GM19395 (cell line): Measurements from ENCODE around the gene MTG2.
A peak's percentile ranks its signal among the peaks of the same experiment; 100 is the strongest.
"Not testable (repeated sequence)": the region's sequence is repeated elsewhere in the genome, so short reads cannot be mapped to it uniquely, and the experiment has no call there.

Experiments used
- ATAC-seq: cut with Tn5 transposase; IDR thresholded peaks from one replicate; pipeline ENCODE4 v1.9.1; 2021; ENCODE audit warnings: mild to moderate bottlenecking, moderate library complexity; ENCODE audit not compliant: unreplicated experiment

MTG2 gene

DNA sequence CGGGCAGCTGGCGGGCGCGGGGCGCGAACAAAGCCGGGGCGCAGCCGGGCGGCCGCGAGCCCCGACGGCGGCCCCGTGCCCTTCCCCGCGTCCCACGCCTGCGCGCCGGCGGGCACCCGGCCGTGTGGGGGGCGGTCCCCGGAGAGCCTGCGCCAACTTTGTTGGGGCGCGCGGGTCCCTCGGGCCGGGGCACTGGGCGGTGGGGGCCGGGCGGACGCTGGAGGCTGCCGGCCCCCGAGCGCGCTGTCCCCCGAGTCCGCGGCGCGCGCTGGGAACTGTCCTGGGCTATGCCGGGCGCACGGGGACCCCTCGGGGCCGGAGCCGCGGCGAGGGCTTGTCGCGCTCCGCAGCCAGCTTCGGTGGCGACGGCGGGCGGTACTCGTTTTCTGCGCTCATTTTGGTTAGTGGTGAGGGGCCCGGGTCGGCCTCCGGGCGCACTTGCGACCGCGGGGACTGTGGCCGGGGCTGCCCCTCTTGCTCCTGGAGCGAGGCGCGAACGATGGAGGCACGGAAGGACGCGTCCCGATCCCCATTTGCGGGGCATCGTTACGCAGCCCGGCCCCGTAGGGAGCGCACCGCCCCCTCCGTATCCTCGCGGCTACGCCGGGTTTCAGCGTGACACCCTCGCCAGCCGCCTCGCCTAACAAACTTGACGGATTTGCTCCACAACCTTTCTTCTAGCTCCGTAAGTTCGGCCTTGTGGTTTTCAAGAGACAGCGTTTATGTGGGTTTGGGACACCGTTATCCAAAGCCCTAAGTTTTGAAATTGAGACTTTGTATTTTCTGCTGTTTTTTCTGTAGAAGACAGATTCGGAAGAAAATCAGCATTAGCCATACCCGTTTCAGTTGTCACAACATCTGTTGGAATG lies 38.6 kb upstream of the MTG2 start:
- peak; percentile 37 for ATAC-seq

DNA sequence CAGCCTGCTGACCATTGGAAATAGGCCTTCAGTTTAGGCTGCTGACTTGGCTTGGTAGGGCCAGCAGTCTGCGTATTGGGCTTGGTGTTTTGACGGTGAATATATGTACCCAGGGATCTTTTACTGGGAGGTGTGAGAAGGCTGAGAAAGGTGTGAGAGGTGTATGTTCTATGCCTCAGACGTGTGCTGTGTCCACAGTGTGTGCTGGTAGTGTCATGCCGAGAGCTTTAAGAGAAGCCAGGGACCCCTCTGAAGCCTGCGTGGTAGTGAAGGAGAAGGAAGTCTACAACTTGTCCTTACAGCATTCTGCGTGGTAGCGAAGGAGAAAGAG lies 37.2 kb upstream of the MTG2 start:
- no peak for ATAC-seq

GRCh38 chr20:62146019-62146755 lies 36.6 kb upstream of the MTG2 start:
- ATAC-seq: no peak

- no peak for ATAC-seq
Measured at GRCh38 chr20:62147125-62147524, 35.7 kb upstream of the MTG2 start.

DNA sequence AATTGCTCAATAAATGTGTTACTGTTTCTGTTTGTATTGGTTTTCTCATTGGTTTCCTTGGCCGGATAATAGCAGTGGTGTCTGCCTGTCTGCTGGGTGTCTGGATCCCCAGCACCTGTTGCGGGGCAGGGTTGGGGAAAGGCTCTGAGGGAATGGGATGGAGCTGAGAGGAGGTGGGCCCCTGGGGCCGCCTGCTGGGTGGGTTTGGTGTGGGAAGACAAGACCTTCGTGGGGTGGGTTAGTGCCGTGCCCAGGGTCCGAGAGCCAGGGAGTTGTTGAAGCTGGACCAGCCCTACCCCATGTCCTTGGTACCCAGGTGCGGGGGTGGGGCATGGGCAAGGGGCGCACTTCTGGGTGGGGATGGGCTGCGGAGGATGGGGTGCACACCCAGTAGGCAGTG lies 35.3 kb upstream of the MTG2 start:
- ATAC-seq: no peak

DNA sequence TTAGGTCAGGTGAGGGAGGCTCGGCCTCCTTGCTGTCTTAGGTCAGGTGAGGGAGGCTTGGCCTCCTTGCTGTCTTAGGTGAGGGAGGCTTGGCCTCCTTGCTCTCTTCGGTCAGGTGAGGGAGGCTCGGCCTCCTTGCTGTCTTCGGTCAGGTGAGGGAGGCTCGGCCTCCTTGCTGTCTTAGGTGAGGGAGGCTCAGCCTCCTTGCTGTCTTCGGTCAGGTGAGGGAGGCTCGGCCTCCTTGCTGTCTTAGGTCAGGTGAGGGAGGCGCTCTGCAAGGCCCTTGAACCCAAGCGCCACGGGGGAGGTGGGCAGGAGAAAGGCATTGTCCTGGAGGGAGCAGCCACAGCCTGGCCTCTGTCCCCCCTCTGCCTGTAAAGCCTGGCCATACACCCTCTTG lies 34.4 kb upstream of the MTG2 start:
- ATAC-seq: not testable (repeated sequence)

DNA sequence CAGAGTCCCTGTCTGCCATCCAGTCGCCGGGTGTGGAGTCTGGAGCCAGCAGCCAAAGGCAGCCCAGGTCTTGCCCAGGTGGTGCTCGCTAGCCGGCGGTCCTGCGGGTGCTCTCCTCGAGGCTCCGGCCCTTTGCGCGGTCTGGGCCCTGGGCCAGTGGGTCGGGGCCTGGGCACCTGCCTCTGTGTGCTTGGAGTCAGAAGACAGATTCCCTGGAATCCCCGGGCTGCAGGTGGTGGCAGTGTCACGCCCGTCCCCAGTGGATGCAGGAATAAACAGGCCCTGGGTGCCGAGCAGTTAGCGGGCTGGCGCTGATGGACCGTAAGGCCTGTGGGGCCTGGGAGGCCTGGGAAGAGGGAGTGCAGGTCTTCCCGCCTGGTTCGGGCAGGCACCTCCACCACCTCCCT lies 33.9 kb upstream of the MTG2 start:
- no peak for ATAC-seq

DNA sequence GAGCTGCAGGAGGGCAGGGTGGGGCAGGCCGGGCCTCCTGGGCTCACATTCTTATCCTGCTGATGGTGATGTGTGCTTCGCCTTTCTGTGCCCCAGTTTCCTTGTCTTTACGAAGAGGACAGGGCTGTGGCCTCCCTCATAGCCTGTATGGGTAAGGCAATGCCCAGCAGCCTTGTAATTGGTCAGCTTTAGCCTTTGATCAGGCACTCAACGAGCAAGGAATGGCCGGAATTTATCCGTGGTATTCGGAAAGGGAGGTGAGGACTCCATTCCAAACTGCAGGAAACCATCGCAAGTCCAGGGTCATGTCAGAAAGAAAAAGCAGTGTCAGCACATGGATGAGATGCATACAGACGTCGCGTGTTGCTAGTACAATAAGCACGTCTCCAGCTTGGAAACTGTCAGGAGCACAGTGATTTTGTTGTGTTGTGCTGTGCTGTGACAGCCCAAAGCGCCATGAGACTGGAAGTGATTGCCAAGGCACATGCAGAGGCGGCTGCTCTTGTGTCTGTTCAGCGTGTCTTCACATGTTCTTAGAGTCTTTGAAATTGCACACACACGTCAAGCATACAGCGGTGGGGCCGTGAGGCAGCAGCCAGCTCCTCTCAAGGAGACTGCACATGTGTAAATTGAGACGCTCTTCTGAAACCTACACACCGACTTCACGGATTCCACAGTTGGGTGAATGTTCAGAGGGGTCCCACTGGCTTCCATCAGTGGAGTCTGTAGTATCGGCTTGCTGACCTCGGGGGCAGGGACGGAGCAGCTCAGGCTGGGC lies 33.1 kb upstream of the MTG2 start:
- no peak for ATAC-seq

- no peak for ATAC-seq
Measured at GRCh38 chr20:62150310-62150575, 32.6 kb upstream of the MTG2 start.

- ATAC-seq: no peak
Measured at GRCh38 chr20:62151225-62151624, 31.6 kb upstream of the MTG2 start.

- ATAC-seq: no peak
Measured at GRCh38 chr20:62151835-62152364, 30.9 kb upstream of the MTG2 start.

DNA sequence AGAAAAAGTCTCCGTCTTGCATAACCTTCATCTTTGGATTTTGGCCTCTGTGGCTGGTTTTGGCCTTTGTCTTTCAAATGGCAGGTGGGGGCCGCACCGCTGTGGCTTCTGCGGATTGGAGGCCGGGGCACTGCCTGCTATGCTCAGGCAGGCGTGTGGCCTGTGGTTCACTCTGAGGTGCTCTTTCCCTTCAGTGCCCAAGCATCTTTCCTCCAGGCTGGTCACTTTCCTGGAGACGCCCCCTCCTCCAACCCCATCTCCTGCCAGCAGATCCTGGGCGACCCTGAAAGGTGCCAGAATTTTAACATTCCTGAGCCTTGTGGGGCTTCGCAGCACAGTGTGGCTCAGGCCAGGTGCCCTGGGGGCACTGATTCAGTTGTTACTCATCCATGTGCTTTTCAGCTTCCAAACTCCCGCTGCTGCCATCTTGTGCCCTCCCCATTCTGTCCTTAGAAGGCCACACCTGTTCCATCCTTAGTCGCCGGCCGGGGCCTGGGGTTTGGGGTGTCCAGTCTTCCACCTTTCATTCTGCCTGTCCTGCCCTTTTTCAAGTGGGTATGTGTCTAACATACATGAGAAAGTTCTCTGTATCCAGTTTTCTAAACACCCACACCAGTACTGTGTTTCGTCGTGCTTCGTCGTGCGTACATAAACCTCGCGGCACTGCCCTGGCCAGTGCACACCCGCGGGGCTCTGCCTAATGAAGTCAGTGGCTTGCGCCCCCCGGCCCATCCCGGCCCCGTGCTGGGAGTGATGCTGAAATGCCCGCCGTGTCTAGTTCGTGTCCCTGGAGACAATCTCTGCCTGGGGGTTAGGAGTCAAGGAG lies 27.2 kb upstream of the MTG2 start:
- no peak for ATAC-seq

DNA sequence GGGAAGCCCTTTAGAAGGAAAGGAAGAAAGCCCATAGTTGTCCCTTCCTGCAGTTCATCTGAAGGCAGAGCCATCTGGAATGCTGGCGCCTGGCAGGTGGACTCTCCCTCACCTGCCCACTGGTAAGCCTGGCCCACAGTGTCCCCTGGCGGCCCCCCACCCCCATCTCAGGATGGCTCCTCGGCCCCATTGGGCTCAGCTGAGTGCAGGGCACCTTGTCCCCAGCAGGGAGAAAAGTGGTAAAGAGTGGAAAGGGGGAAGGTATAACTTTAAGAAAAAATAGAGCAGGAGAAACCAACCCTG lies 26.6 kb upstream of the MTG2 start:
- ATAC-seq: no peak

DNA sequence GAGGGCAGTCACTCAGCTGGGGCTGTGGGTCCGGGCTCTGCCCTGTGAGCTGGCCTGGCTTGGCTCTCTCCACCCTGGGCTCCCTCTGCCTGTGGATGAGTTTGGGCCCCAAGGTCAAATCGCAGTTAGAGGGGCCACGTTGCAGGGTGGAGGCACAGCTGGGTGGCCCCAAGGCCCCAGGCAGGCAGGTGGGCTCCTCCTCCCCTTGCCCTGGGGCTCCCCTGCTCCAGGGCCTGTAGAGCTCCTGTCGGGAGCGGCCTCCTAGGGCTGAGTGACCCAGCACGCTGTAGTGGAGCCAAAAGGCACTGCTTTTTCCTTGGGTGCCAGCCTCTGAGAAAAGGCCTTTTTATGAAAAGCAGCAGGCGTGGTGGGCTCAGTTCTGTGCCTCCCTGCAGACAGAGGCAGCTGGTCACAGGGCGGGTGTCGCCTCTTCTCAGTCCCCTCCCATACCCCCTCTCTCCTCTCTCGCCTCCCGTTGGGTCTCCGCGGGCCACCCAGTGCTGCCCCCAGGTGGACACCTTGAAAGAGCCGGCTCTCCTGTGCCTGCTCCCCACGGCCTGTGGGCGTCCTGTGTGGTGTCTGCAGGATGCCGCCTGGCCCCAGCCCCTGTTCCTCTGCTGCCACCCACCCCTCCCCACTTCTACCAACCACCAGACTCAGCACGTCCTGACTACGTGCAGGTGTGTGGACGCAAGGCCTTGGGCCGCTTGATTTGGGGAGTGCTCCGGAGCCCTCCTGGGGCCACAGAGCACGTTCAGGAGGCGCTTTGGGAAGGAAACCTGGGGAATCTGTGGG lies 26.0 kb upstream of the MTG2 start:
- no peak for ATAC-seq

GRCh38 chr20:62157387-62158087 lies 25.3 kb upstream of the MTG2 start:
- ATAC-seq: no peak

- no peak for ATAC-seq
Measured at GRCh38 chr20:62158088-62158400, 24.8 kb upstream of the MTG2 start.

DNA sequence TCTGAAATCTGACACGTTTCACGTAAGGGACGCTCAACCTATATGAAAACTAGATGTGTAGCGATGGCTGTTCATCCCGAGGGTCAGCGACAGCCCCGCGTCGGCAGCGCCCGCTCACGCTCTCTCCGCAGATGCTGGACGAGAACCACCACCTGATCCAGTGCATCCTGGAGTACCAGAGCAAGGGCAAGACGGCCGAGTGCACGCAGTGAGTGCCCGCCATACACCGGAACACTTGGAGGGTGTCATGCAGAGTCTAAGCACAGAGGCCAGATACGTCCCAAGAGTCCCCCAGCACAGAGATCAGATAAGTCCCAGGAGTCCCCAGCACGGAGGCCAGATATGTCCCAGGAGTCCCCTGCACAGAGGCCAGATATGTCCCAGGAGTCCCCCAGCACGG lies 24.3 kb upstream of the MTG2 start:
- no peak for ATAC-seq

DNA sequence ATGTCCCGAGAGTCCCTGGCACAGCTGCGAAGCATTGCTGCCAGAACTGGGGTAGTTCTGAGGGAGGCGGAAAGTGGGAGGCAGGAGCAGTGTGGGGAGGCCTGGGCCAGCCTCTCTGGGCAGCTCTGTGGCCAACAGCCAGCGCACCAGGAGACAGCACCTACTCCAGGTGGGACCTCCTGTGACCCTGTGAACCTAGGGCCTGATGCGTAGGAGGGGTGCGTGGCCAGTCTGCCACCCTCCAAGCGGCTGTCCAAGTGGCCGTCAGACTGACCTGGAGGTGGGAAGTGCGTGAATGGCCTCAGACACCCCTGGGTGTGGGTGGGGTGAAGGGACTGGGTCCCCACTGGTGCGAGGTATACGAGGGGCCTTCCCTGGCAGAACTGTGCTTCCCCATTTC lies 23.8 kb upstream of the MTG2 start:
- ATAC-seq: no peak

DNA sequence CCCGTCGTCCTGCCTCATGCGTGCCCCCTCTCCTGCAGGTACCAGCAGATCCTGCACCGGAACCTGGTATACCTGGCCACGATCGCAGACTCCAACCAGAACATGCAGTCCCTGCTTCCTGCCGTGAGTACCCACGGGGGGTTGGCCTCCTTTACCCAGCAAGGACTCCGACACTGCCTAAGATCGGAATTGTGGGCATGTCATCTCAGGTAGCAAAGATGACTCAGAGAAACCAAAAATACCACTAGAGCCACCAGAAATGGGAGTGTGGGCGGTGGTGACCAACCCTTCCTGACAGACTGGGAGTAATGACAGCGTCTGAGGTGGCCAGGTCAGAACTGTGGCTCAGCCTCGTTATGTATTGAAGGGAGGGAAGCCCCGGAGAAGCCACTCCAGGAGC lies 23.0 kb upstream of the MTG2 start:
- no peak for ATAC-seq

- no peak for ATAC-seq
Measured at GRCh38 chr20:62160253-62160652, 22.6 kb upstream of the MTG2 start.
